ENCODE measurements around the gene HDAC8. TPM values are rescaled to one million over a fixed set of nuclear protein-coding genes. Genes with fewer than 3 reads are reported as not detected.
A peak's percentile ranks its signal among the peaks of the same experiment; 100 is the strongest.

HDAC8 gene
- total RNA-seq: 10 to 100 TPM; 12.6 to 19.4 (median 17.0) TPM
- long read RNA-seq, partial matches to known transcripts: 0 of 3 reads
- long read RNA-seq, other reads (novel, unspliced or antisense): 0 of 3 reads

DNA sequence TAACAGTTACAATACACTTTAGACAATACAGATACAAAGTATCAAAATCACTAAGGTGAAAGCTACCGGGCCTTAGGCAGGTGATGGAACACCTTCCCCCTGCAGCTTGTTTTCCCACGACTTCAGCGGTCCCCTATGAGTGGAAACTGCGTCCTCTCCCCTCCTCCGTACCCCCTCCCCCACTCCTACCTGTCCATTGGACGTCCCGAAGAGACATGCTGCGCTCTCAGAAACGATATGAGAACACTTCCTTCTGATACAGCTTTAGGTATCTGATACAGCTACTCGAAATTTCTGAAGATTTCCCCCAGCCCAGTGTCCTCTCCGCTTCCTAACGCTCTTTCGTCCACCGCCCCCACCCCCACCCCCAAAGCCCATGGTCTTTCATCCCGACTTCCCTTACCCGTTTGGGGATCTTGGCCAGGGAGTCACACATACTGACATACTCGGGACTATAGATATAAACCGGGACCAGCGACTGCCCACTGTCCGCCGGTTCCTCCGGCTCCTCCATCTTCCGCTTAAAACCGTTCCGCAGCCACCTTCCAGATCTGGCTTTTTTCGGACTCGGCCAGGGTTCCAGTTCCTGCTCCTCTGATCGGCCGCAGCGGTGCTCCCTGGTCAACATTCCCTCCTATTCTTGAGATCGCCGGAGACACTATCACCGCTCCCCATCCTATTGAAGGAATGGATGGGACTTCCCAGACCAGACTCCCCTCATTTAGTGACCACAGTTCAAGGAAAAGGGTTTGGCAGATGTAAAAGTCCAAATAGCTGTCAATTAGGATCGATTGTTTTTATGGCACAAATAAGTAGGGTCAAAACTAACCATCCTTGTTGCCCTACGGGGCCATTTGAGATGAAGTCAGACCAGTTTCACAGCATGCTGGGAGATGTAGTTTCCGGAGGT is at the start of gene HDAC8:
Gene HDAC8 (minus strand): TSS at position 596 of the 910 bp plus-strand sequence. CDS start 82 bp downstream, at position 514.
- Histone ChIP-seq H3K9me3 (no peaks in the 10 kb centered on the region), H3K27me3 (no peaks in the 10 kb centered on the region), H3K36me3 (no peaks in the 10 kb centered on the region), H3K4me1 (peaks cover 0 to 6% (median 2%) of the 10 kb centered on the region in 4 donors), H3K27ac (peak within 1 kb of the TSS; percentile 29 to 74 (median 63)), H3K4me3 (peak within 1 kb of the TSS; percentile 41 to 59 (median 56))
- intact Hi-C loops (cut with DNase I): no loop called here
- WGBS (ENCODE audit: insufficient coverage, low coverage, low lambda C conversion rate, missing lambda C conversion rate): 16% methylated on average over 33 of the region's 36 CpGs
- no peak for TF ChIP-seq POLR2A (IDR thresholded peaks at IDR 0.05)
- TF ChIP-seq, protein P1, sequence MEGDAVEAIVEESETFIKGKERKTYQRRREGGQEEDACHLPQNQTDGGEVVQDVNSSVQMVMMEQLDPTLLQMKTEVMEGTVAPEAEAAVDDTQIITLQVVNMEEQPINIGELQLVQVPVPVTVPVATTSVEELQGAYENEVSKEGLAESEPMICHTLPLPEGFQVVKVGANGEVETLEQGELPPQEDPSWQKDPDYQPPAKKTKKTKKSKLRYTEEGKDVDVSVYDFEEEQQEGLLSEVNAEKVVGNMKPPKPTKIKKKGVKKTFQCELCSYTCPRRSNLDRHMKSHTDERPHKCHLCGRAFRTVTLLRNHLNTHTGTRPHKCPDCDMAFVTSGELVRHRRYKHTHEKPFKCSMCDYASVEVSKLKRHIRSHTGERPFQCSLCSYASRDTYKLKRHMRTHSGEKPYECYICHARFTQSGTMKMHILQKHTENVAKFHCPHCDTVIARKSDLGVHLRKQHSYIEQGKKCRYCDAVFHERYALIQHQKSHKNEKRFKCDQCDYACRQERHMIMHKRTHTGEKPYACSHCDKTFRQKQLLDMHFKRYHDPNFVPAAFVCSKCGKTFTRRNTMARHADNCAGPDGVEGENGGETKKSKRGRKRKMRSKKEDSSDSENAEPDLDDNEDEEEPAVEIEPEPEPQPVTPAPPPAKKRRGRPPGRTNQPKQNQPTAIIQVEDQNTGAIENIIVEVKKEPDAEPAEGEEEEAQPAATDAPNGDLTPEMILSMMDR (IDR thresholded peaks at IDR 0.05): no peak
- DNase-seq (peak; percentile 63 to 72 (median 70)), ATAC-seq (peak; percentile 88 to 91 (median 90))

DNA sequence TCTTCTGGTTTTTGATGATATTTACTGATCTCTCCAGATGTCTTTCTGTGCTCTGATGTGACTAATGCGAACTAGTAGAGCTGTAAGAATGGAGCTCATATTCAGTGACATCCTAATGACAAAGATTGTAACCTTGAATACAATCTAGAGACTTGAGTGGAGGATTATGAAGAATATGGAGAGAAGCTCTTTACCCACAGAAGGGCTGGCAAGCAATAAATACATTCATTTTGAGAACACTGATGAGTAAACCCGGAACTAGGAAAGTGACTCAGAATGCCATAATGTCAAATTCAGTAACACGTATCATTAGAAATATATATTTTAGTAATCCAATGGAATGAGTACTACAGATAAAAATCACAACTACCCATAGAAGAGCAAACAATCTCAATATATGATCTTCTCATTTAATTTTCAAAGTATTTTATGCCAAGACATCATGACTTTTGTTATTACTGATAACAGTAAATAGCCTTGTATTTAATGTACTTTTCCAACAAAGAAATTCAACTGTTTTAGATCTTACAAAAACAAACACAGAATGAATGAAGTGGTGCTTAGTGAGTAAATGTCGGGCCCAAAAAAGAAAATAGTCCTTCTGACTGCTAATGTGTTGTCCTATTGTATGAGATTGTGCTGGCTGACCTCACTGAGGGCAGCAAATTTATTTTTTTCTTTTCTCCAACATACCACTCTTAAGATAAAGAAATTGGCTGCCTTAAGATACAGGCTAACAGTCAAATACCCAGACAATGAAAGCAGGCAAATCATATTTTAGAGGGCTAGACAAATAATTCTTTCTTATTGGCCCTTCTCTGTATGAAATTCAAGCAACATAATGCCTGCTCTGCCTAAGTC is 49.2 kb upstream of the HDAC8 start:
- Histone ChIP-seq H3K4me3 (no peak overlapping the region), H3K27me3 (no peaks in the 10 kb centered on the region), H3K36me3 (no peaks in the 10 kb centered on the region), H3K4me1 (no peaks in the 10 kb centered on the region), H3K9me3 (no peaks in the 10 kb centered on the region), H3K27ac (no peak overlapping the region)
- 65% methylated on average over 4 of the region's 4 CpGs for WGBS (ENCODE audit: insufficient coverage, low coverage, low lambda C conversion rate, missing lambda C conversion rate)
- peak in 1 of 4 donors; percentile 18 for ATAC-seq
- TF ChIP-seq, protein P1 (IDR thresholded peaks at IDR 0.05): no peak
- TF ChIP-seq POLR2A (IDR thresholded peaks at IDR 0.05): no peak
- intact Hi-C loops (cut with DNase I): no loop called here
- DNase-seq: no peak

DNA sequence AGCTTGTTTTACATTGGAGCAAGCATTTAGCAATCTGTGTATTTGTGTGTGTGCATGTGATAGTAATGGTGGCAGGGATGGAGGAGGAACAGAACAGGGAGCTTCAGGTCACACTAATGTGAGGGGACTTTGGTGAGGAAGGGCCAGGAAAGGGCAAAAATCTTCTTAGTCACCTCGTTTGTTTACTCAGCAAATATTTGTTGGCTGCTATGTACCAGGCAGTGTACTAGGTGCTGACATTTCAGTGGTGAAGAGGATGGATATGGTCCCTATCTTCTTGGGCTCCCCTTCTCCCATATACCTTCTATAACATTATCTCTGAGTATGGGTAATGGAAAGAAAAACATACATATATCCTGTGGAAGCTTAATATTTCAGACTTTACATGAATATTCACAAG is 48.5 kb upstream of the HDAC8 start:
- Histone ChIP-seq H3K36me3 (no peaks in the 10 kb centered on the region), H3K27me3 (no peaks in the 10 kb centered on the region), H3K4me1 (no peaks in the 10 kb centered on the region), H3K4me3 (no peak overlapping the region), H3K27ac (no peak overlapping the region), H3K9me3 (no peaks in the 10 kb centered on the region)
- no peak for TF ChIP-seq POLR2A (IDR thresholded peaks at IDR 0.05)
- TF ChIP-seq, protein P1 (IDR thresholded peaks at IDR 0.05): no peak
- ATAC-seq (peak in 1 of 4 donors; percentile 71), DNase-seq (no peak)
- 0% methylated on average over 1 of the region's 1 CpG for WGBS (ENCODE audit: insufficient coverage, low coverage, low lambda C conversion rate, missing lambda C conversion rate)
- intact Hi-C loops (cut with DNase I): no loop called here

DNA sequence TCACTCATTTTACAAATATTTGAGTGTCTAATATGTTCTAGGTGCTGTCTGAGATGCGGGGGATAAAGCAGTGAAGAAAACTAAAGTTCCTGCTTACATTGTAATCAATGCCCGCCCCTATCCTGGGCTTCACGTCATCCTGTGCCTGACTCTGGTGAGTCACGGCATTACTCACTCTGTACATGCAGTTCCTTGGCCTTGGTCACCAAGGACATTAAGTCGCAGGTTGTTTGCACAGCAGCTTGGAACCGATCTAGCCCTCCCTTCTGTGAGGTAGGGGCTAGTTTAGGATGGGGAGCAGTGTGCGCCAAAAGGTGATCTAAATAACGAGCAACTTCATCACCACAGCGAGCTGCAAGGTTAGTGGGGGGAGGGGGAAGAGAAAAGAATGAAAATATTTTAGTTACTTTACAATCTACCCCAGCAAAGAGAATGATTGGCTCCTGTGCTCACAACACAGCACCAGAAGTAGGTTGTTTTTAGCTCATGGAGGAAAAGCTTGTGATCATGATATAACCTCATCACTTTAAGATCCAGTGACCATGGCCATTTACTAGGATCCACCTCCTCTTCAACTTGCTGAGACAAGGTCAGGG is 48.0 kb upstream of the HDAC8 start:
- H3K4me3 ChIP-seq: no peak overlapping the region
- H3K27ac ChIP-seq: peak overlapping the region in 1 of 3 donors; percentile 3
- H3K4me1 ChIP-seq: no peaks in the 10 kb centered on the region
- 50% methylated on average over 9 of the region's 9 CpGs for WGBS (ENCODE audit: insufficient coverage, low coverage, low lambda C conversion rate, missing lambda C conversion rate)
- no peaks in the 10 kb centered on the region for H3K9me3 ChIP-seq
- no peaks in the 10 kb centered on the region for H3K36me3 ChIP-seq
- peak in 3 of 4 donors; percentile 17 to 80 (median 65) for ATAC-seq
- no peak for TF ChIP-seq POLR2A (IDR thresholded peaks at IDR 0.05)
- TF ChIP-seq, protein P1 (IDR thresholded peaks at IDR 0.05): no peak
- no peaks in the 10 kb centered on the region for H3K27me3 ChIP-seq
- intact Hi-C loops (cut with DNase I): no loop called here
- DNase-seq: peak in 1 of 3 donors; percentile 21
